IMR-90 (cell line): ENCODE measurements around the gene WASL. TPM values are rescaled to one million over a fixed set of nuclear protein-coding genes. Genes with fewer than 3 reads are reported as not detected.

Source experiments
- ATAC-seq: fragments of 200-7000 bp; cut with Tn5 transposase; 2 replicates; pipeline ENCODE4 v1.9.1; 2020; ENCODE audit warnings: low read depth, mild to moderate bottlenecking, moderate library complexity
- BruUV-seq: library from RNA; stranded (reverse); fragments of 400-500 nt; replicated peaks from 2 replicates; lab custom pipeline; 2021; lab: Mats Ljungman, UMichigan
- CTCF ChIA-PET: fragments of 300-600 bp; formaldehyde crosslinking; extraction: SDS; loops from one replicate; lab custom pipeline; 2021; ENCODE audit warnings: antibody characterized with exemption; lab: Yijun Ruan, JAX
- POLR2A ChIA-PET: fragments of 300-600 bp; sonication (Branson Sonifier 250); formaldehyde crosslinking; loops from one replicate; lab custom pipeline; 2022; ENCODE audit warnings: antibody characterized with exemption; ENCODE audit not compliant: unreplicated experiment; lab: Charles Lee
- DNase-seq: peaks from one replicate; pipeline ENCODE4 v3.0.0; 2013
- H2AFZ ChIP-seq: replicated peaks from 2 replicates; pipeline ENCODE3; 2013; ENCODE audit warnings: low read length, mild to moderate bottlenecking; ENCODE audit not compliant: poor library complexity
- H2AK5ac ChIP-seq: 2 replicates; pipeline ENCODE4 v1.6.1; 2013; ENCODE audit warnings: low read depth, low read length, inconsistent platforms
- H2AK9ac ChIP-seq: replicated peaks from 2 replicates; pipeline ENCODE3; 2013; ENCODE audit warnings: mild to moderate bottlenecking, low read depth, low read length, moderate library complexity; ENCODE audit not compliant: poor library complexity
- H2BK120ac ChIP-seq: 2 replicates; pipeline ENCODE4 v1.6.1; 2013; ENCODE audit warnings: low read depth, low read length, inconsistent platforms
- H2BK15ac ChIP-seq: 3 replicates; pipeline ENCODE4 v1.6.1; 2013; ENCODE audit warnings: low read depth, low read length, inconsistent platforms
- H2BK20ac ChIP-seq: 2 replicates; pipeline ENCODE4 v1.6.1; 2013; ENCODE audit warnings: low read depth, mild to moderate bottlenecking, inconsistent platforms, low read length, moderate library complexity
- H2BK5ac ChIP-seq: 2 replicates; pipeline ENCODE4 v1.6.1; 2013; ENCODE audit warnings: mild to moderate bottlenecking, low read depth, low read length, inconsistent platforms; ENCODE audit not compliant: poor library complexity, severe bottlenecking
- H3K14ac ChIP-seq: replicated peaks from 2 replicates; pipeline ENCODE4 v1.6.1; 2013; ENCODE audit warnings: low read depth, low read length, inconsistent platforms
- H3K18ac ChIP-seq: 2 replicates; pipeline ENCODE4 v1.6.1; 2013; ENCODE audit warnings: low read depth, low read length, control low read depth
- H3K23ac ChIP-seq: 2 replicates; pipeline ENCODE4 v1.6.1; 2013; ENCODE audit warnings: low read depth, low read length, inconsistent platforms
- H3K27ac ChIP-seq: 2 replicates; pipeline ENCODE4 v1.5.1; 2013; ENCODE audit warnings: mild to moderate bottlenecking, control low read depth, low read length; ENCODE audit not compliant: insufficient read depth
- H3K27me3 ChIP-seq: 2 replicates; pipeline ENCODE4 v1.6.1; 2013; ENCODE audit warnings: low read length; ENCODE audit not compliant: control insufficient read depth, insufficient read depth
- H3K36me3 ChIP-seq: 2 replicates; pipeline ENCODE4 v1.6.1; 2013; ENCODE audit warnings: low read length, mixed read lengths; ENCODE audit not compliant: control insufficient read depth, insufficient read depth
- H3K4ac ChIP-seq: 2 replicates; pipeline ENCODE4 v1.6.1; 2013; ENCODE audit warnings: low read depth, low read length, inconsistent platforms
- H3K4me1 ChIP-seq: 2 replicates; pipeline ENCODE4 v1.6.1; 2013; ENCODE audit warnings: low read length, mixed read lengths; ENCODE audit not compliant: control insufficient read depth, insufficient read depth
- H3K4me2 ChIP-seq: 2 replicates; pipeline ENCODE4 v1.6.1; 2013; ENCODE audit warnings: low read depth, mild to moderate bottlenecking, control low read depth, low read length, moderate library complexity
- H3K4me3 ChIP-seq: 2 replicates; pipeline ENCODE4 v1.5.1; 2013; ENCODE audit warnings: low read depth, mild to moderate bottlenecking, control low read depth, low read length, moderate library complexity; ENCODE audit not compliant: insufficient read depth
- H3K56ac ChIP-seq: 2 replicates; pipeline ENCODE4 v1.6.1; 2013; ENCODE audit warnings: low read length, inconsistent platforms; ENCODE audit not compliant: insufficient read depth; ENCODE audit errors: extremely low read depth
- H3K79me1 ChIP-seq, 2 experiments: 2 replicates each; pipeline ENCODE4 v1.6.1; 2013; ENCODE audit warnings: low read length in 2 of 2, inconsistent platforms in 1 of 2, low read depth in 1 of 2
- H3K9ac ChIP-seq: 2 replicates; pipeline ENCODE4 v1.6.1; 2013; ENCODE audit warnings: low read depth, low read length, control low read depth
- H3K9me1 ChIP-seq: 2 replicates; pipeline ENCODE4 v1.6.1; 2013; ENCODE audit warnings: low read length, inconsistent platforms; ENCODE audit not compliant: insufficient read depth
- H3K9me3 ChIP-seq: 2 replicates; pipeline ENCODE4 v1.6.1; 2013; ENCODE audit warnings: low read length; ENCODE audit not compliant: control insufficient read depth, insufficient read depth
- H4K20me1 ChIP-seq: 2 replicates; pipeline ENCODE4 v1.6.1; 2013; ENCODE audit warnings: low read length, inconsistent platforms; ENCODE audit not compliant: insufficient read depth
- H4K5ac ChIP-seq: 2 replicates; pipeline ENCODE4 v1.6.1; 2013; ENCODE audit warnings: mild to moderate bottlenecking, low read depth, low read length, control low read depth
- H4K8ac ChIP-seq, 2 experiments: 2 replicates each; pipeline ENCODE4 v1.6.1; 2013; ENCODE audit warnings: low read depth in 2 of 2, low read length in 2 of 2, control low read depth in 1 of 2, inconsistent platforms in 1 of 2
- H4K91ac ChIP-seq: 2 replicates; pipeline ENCODE4 v1.6.1; 2013; ENCODE audit warnings: low read depth, low read length, inconsistent platforms; ENCODE audit not compliant: insufficient read depth
- CEBPB ChIP-seq: IDR thresholded peaks from 2 replicates; pipeline ENCODE4 v1.6.1; 2012; ENCODE audit warnings: low read depth, low read length, improper control_type of control experiment
- CHD1 ChIP-seq: IDR thresholded peaks from 2 replicates; pipeline ENCODE4 v1.6.1; 2012; ENCODE audit warnings: low read depth, low read length, improper control_type of control experiment
- MAFK ChIP-seq: IDR thresholded peaks from 2 replicates; pipeline ENCODE4 v1.6.1; 2012; ENCODE audit warnings: low read depth, low read length, improper control_type of control experiment
- NFE2L2 ChIP-seq: fragments of 150-350 bp; IDR thresholded peaks from 2 replicates; pipeline ENCODE4 v1.6.1; 2016; ENCODE audit warnings: low read depth, mild to moderate bottlenecking, low read length
- POLR2A ChIP-seq: IDR thresholded peaks from 2 replicates; pipeline ENCODE4 v1.6.1; 2012; ENCODE audit warnings: mild to moderate bottlenecking, low read depth, low read length
- SMC3 ChIP-seq: fragments of 150-350 bp; IDR thresholded peaks from 2 replicates; pipeline ENCODE4 v1.6.1; 2016; ENCODE audit warnings: low read depth, mild to moderate bottlenecking, antibody characterized with exemption, low read length, moderate library complexity
- WGBS, 2 experiments: methylation state at CpG; one replicate each; pipeline versions ENCODE4 v1.1.5 to v1.1.7; 2013; ENCODE audit warnings: missing lambda C conversion rate in 2 of 2; ENCODE audit not compliant: insufficient read length in 1 of 2; ENCODE audit errors: extremely low coverage in 2 of 2; 5-methylcytosine and 5-hydroxymethylcytosine counted together
- dilution Hi-C: fragments of 300-500 bp; cut with HindIII; formaldehyde crosslinking; loops from one replicate; pipeline ENCODE4 v1.14.3; 2018; ENCODE audit warnings: low sequenced_read_pairs; ENCODE audit not compliant: unreplicated experiment
- in situ Hi-C: fragments of 300-500 bp; cut with MboI; formaldehyde crosslinking; loops from 3 replicates; pipeline ENCODE4 v1.14.3; 2019; ENCODE audit warnings: low sequenced_read_pairs, inconsistent platforms, mixed read lengths
- intact Hi-C: fragments of 100-400 bp; cut with micrococcal nuclease; formaldehyde crosslinking; loops from 2 replicates; pipeline ENCODE4 v1.10.0; 2022
- polyA plus RNA-seq, 3 experiments: library from polyadenylated mRNA; depleted of rRNA; stranded (reverse); fragments of >200 nt; gene quantifications; 2 replicates each; pipeline ENCODE4 v1.2.3, GENCODE V29; 2012; ENCODE audit warnings: low replicate concordance in 1 of 3
- total RNA-seq: library from RNA; depleted of rRNA; stranded (reverse); fragments of >200 nt; gene quantifications from 2 replicates; pipeline ENCODE4 v1.2.3, GENCODE V29; 2012

WASL gene
- total and polyA plus RNA-seq, 2 of the 4 experiments (the other 2 are of a cell fraction) = 2.3 to 7.9 TPM

DNA sequence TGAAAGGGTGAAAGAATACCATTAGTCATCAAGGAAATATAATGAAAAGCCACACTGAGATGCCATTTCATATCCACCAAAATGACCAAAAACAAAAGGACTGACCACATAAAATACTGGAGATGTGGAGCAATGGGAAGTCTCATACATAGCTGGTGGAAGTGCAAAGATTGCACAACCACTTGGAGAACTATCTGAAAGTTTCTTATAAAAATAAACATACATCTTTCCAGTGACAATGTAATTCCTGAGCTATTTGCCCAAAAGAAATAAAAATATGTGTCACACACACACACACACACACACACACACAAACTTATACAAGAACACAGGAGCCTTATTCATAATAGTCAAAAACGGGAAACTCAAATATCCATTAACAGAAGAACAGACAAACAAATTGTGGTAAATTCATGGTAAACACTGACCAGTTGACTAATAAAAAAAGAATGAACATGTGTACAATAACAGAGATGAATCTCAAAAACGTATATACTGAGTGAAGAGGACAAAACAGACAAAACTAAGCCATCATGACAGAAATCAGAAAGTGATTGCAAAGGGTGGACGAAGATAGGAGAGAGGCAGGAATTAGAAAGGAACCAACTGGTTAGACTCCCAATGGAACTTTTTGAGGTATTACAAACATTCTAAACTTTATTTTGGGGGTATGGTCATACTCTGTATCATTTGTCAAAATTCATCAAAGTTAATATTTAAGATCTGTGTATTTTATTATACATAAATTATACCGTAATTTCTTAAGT, 21.5 kb downstream of the WASL start:
- Histone ChIP-seq H4K8ac (no peak overlapping the region), H2AK9ac (no peak overlapping the region), H3K4me3 (no peak overlapping the region; the same call in 1 of the 2 replicates), H4K20me1 (peaks cover 43% of the 10 kb centered on the region), H2BK5ac (peak overlapping the region; percentile 70), H2BK20ac (no peak overlapping the region), H3K9me1 (0 out of 2 replicates have a peak, but pooled peaks cover 3% of the 10 kb centered on the region), H3K9ac (no peak overlapping the region), H3K27ac (no peak overlapping the region), H4K91ac (no peak overlapping the region), H3K4me2 (peak overlapping the region; percentile 85), H2BK120ac (no peak overlapping the region), H3K27me3 (no peaks in the 10 kb centered on the region), H3K4ac (no peak overlapping the region), H4K5ac (no peak overlapping the region), H2AK5ac (no peak overlapping the region), H3K9me3 (no peaks in the 10 kb centered on the region), H3K79me1 (peaks cover 0 to 51% of the 10 kb centered on the region in 2 experiments; a peak in 2 of 4 replicates), H2BK15ac (no peak overlapping the region), H3K4me1 (peaks cover 5% of the 10 kb centered on the region), H2AFZ (no peak overlapping the region), H3K36me3 (no peaks in the 10 kb centered on the region), H3K56ac (no peak overlapping the region), H3K14ac (no peak overlapping the region), H3K18ac (no peak overlapping the region), H3K23ac (no peak overlapping the region)
- ChIA-PET CTCF (interaction anchor here (0.6 to 2.0 kb wide), 2 partner anchors 26 to 55 kb away, joined by 3 to 6 read pairs; no protein-coding TSS in a partner anchor), POLR2A (no interaction called here)
- dilution Hi-C loops = no loop called here
- no TSS peak for BruUV-seq
- intact Hi-C loops = loop anchor here (1.0 kb wide), 1 partner anchor 20 kb away; no protein-coding TSS in a partner anchor
- ATAC-seq (peak; percentile 78), DNase-seq (peak; percentile 90)
- no peak for TF ChIP-seq NFE2L2
- TF ChIP-seq SMC3 = no peak
- no peak for TF ChIP-seq POLR2A
- TF ChIP-seq MAFK = no peak
- TF ChIP-seq CEBPB = peak; percentile 99
- no peak for TF ChIP-seq CHD1
- in situ Hi-C loops = no loop called here
- WGBS, 2 experiments = no CpG with 5 or more reads among the region's 4 CpGs
